HG03558 (cell line): ENCODE results near the gene ATP2A2.
"Not testable (repeated sequence)": the region's sequence is repeated elsewhere in the genome, so short reads cannot be mapped to it uniquely, and the experiment has no call there.

Experiments used
- ATAC-seq: cut with Tn5 transposase; IDR thresholded peaks from one replicate; pipeline ENCODE4 v1.9.1; 2021; ENCODE audit warnings: moderate number of reproducible peaks; ENCODE audit not compliant: unreplicated experiment; ENCODE audit errors: extremely low read depth

ATP2A2 gene

DNA sequence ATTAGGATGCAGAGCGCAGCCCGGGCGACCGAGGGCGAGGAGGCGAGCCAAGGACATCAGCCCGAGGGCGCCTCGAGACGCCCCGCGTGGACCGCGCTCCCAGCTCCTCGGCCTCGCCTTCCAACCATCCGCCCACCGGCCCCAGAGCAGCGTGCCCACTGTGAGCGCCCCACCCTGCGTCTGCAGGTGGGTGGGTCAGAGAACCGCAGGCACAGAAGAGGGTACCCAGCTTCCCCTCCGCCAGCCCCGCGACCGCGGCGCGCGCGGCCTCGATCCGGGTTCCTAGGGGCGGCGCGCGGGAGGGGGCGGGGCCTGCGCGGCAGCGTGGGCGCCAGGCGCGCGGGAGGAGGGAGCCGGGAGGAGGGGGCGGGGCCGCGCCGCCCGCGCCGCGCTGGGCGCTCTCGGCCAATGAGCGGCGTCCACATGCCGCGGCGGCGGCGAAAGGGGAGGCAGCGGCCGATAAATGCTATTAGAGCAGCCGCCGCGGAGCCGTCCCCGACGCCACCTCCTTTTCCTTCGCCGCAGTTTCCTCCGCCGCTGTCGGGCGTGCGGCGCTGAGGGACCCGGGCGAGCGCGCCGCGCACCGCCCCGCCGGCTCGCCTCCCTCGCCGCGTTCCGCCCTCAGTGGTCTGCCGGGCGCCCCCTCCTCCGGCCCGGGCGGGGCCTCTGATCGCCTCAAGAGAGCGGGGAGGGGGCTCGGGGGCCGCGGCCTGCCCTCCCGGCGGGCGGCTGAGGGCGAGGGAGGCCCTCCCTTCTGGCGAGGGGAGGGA lies at the start of gene ATP2A2:
ATP2A2 (plus strand) TSS at position 469 of the 770 bp plus-strand sequence. CDS start 543 bp downstream, outside the sequence.
- ATAC-seq = peak; percentile 61

DNA sequence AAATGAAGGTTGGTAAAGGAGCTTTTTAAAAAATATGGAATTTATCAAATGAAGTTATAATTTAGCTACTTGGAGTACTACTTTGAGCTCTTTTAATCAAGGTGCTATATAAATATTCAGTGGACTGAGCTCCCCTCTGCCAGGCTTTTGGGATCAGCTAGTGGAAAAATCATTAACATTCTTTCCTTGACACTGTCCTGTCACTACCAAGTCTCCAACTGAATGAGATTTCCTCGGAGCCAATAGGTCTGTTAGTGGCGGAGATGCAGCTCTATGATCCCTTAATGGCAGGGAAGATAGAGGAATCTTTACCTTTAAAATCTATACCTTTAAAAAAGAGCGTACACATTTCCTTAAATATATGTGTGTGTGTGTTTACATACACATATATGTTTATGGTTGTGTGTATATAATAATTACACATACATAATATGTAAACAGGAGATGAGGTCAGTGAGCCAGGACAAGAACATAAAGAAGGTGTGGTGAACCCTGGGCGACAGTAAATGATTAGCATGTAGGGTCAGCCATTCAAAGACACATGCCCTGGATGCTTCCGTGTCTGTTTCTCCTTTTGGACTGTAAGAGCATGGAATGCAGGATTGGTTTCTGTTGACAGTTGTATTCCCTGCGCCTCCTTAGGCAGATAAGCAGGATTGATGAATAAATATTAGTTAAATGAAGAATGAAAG lies 47.7 kb upstream of the ATP2A2 start:
- ATAC-seq = no peak

DNA sequence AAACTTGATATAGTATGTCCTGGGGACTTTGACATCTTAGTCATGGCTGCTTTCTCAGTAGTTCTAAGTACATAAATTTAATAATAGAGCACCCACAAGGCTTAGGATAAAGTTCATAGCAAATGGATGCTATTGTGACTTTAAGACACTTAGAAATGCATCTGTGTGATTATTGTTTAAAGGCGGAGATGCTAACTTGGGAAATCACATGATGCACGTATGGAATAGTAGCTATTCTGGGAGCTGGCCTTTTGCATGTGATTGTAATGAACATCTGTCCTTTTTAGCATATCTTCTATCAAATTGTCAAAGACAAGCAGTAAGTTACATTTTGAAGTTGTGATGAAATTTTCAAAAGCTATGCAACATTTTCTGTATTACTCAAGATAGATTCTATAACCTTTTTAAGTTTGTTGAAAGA lies 46.7 kb upstream of the ATP2A2 start:
- ATAC-seq = no peak

DNA sequence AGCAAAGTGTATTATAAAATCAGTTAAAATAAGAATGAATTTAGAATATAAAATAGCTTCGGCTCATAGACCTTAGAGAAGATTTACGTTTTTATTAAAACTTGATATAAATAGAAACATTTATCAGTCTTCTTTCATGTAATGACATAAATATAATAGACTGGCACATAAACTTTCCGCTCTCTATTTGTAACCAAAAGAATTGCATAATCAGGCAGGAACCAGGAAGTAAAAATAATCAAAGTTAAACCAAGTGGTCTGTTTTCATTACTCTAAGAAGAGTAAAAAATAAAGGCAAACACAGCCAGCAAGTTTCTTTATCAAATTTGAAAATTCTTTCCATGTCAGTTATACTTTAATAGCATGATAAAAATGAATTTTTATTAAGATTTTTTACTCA lies 46.3 kb upstream of the ATP2A2 start:
- no peak for ATAC-seq

DNA sequence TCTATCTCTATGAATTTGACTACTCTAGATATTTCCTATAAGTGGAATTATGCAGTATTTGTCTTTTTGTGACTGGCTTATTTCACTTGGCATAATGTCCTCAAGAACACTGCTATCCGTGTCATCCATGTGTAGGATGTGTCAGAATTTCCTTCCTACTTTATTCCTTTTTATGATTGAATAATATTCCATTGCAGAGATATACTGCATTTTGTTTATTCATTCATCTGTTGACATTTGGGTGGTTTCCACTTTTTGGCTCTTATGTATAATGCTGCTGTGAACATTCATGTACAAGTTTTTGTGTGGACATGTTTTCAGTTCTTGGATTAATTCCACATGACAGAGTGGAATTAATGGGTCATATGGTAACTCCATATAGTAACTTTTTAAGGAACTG lies 45.7 kb upstream of the ATP2A2 start:
- ATAC-seq = no peak

DNA sequence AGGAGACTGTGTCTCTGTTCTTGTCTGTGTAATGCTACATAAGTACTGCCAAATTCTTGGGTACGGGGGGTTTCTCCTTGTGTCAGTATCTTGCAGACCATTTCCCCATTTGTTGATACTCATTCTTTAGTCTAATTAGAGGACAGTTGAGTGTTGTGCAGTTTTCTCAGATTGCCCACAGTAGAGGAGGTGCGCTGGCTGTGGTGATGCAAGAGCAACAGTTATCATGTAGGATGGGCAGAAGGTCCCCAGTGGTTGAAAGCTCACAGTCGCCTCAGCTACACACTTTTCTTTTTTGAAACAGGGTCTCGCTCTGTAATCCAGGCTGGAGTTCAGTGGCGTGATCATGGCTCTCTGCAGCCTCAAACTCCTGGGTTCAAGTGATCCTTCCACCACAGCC lies 37.8 kb upstream of the ATP2A2 start:
- no peak for ATAC-seq

DNA sequence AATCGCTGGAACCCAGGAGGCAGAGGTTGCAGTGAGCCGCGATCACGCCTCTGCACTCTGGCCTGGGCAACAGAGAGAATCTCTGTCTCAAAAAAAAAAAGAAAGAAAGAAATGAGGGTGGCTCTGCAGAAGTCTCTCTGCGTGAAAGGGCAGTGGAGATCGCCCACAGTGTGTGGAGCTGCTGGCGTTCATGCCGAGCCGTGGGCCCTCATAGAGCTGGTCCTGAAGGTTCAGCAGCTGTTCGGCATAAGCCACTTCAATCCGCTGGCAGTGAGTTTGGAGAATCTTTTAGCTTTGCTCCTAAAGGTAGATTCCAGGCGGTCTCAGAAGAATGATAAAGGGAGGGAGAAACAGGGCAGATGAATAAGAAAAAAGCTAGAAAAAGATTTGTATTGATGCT lies 36.7 kb upstream of the ATP2A2 start:
- no peak for ATAC-seq

DNA sequence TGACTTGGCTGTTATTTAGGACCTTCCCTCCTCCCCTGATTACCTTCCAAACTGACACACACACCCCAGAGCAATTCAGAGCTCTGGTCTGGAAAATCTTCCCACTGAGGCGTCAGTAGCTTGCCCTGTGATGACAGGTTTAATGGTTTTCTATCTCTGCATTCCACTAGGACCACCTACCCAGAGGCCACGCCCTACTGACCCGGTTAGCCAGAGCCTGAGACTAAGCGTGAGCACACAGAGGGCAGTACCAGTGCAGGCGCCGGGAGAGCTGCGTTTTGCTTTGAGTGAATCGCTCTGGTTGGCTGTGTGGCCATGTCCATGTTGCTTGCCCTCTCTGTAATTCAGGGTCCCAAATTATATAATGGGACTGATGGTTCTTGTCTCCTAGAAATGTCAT lies 36.2 kb upstream of the ATP2A2 start:
- ATAC-seq = no peak

DNA sequence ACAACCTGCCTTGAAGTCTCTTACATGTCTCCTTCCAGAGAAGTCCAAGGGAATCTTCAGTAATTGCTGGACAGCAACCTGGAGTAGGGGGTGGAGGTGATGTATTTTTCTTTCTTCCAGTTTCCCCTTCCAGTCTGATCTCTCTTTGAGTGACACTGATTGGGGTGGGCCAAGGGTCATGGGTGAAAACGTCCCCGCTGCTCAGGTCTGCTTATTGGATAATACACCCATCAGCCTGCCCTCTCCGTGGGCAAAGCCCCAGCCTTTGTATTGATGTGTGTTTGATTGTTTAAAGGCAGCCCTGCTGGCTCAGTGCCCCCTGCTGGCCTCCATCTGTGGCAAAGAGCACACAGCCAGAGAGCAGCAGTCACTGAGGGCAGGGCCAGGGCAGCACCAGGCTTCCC lies 35.7 kb upstream of the ATP2A2 start:
- no peak for ATAC-seq

DNA sequence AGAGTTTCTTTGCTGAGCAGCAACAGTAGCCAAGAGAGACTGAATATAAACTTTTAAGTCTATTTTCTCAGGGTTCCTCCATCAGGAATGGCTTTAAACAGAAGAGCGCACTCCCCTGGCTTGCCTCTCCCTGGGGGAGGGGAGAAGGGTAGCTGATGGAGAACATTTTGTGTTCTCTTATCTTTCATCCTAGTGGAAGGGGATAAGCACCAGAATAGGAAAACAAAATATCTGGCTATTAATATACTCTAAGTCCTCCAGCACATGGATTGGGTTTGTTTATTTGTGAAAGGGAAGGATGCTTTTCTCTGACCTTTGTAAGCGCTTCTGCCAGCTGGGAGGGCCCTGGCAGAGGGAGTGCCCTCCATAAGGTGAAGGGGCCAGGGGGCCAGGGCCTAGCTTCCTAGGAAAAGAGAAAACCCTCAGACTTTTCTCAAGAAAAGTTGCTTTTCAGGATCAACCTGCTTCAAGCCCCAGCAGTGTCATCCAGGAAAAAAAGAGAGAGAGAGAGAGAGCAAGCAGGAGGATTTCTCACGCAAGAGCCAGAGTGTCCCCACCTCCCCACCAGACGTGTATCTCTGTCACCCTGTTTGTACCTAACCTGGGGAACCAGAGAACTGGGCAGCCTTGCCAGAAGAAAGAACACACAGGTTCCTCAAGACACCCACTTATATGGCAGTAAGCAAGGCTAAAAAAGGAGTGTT lies 34.3 kb upstream of the ATP2A2 start:
- no peak for ATAC-seq

DNA sequence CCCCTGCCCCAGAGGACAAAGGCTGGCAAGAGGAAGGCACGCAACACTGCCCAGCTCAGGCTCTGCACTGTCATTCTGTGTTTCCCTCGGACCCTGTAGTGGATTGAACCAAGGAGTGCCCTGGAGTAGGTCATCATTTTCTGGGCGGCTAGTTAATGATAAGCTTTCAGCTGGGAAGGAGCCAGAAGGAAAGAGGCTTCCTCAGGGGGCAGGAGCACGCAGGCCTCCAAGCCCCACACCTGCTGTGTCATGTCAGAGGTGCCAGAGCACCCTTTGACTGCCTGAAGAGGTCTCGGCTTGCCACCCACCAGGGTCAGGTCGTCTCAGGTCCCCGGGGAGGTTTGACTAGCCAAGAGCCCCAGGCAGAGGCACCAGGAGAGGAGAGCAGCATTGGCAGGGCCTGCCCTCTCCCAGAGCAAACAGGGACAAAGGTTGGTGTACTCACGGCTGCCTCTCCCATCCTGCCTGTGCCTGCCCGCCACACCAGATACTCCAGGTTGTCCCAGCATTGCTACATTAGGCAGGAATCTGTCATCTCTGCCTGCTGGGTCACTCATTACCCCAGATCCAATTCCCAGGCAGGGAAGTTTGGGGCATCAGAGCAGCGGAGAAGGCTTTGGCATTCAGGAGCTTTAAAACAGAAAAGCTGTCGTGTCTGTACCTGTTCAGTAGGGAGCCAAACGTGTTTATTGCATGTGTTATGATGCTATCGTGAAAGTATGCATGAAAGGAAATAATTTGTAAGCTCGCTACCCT lies 33.5 kb upstream of the ATP2A2 start:
- ATAC-seq = no peak

DNA sequence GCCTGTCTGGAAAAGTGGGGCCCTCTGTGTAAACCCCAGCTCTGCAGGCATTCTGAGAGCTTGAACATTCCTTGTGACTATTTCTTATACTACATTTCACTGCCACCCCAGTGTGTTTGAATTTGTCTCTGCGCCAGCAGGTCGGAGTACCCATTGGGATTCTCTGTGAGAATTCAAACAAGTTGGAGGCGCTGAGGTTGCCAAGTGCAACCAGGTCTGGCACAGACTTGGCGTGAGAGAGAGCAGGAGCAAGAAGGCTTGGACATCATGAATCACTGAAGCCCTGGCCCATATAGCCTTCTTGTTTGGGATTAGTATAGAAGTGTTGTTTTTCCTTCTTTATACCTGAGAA lies 33.0 kb upstream of the ATP2A2 start:
- no peak for ATAC-seq

DNA sequence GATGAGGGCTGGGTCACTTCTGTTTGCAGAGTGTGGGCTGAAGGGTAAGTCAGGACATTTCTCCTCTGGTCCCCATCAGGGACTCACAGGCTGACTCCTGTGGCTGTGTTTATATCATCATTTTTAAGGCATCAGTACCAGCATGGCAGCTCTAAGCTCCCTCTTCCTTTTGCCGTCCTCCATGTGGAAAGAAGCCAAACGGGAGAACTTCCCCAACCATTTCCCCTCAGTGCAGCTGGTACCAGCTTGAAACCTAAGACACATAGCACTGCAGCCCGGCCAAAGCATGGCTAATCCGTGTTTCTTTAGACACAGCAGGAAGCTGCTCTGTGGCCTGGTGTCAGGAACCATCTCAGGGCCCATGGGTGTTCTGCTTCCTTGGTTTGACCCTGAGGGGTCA lies 31.9 kb upstream of the ATP2A2 start:
- ATAC-seq = no peak

DNA sequence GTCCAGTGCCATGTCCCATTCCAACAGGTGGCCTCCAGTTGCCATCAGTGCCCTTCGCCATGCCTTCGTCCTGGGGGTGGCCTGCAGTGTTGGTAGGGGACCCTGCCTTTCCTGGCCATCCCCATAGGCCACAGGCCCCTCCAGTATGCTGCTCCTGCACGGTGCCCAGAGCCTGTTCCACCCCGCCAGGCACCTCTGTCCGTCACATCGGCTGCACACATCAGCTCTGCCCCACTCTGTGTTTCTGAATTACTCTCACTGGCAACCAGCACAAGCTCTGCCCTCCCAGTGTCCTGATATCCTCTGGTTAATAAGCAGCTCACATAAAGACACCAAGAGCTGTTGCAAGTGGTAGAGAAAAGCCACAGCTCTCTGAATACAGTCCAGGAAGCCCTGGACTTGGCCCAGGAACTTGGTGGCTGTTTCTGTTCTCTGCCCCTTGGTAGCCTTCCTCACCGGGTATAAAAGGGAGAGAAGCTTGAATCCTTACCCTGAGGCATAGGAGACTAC lies 31.3 kb upstream of the ATP2A2 start:
- no peak for ATAC-seq

DNA sequence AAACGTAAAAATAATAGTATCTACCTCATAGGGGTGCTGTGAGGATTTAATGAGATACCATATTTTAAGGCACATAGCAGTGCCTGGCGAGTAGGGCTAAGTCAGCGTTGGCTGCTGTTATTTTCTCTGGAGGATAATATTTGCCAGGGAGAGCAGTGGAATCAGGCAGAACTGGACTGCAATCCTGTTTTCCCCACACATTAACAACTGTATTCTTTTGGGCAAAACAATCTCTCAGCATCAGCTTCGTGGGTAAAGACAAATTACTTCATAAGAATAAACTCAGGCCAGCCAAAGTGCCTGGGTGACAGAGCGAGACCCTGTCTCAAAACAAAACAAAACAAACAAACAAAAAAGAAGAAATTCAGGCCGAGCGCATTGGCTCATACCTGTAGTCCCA lies 29.7 kb upstream of the ATP2A2 start:
- no peak for ATAC-seq

DNA sequence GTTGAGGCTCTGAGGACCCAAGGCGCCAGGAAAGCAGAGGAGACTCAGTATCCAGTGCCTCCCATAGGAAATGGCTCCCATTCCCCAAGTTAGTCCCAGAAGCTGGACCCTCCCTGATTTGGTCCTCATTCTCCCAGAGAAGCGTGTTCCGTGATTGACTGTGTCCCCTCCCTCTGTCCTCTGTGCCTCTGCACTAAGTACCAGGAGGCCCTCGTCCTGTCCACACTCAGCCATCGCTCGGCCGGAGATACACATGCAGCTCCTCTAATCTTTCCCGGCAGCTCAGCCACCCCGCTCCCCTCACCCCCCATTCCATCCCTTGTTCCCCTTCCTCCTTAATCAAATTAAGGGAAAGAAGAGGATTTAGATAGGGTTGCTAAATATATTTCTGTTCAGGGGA lies 28.3 kb upstream of the ATP2A2 start:
- ATAC-seq = no peak

DNA sequence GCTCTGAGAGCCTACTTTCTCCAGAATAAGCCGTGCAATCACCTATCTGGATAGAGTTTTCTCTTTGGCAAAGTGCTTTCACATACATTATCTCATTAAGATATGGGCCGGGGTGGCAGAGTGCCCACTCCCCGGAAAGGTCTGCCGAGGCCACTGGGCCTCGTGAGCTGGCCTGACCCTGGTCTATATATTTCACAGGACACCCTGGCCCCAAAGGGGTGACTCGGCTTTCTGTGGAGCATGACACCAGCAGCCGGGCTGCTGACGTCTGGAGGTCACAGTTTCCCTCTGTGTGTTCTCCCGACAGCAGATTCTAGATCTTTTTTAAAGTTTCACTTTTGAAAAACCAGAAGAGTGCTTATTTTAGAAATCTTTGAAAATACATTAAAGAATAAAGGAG lies 27.9 kb upstream of the ATP2A2 start:
- no peak for ATAC-seq

DNA sequence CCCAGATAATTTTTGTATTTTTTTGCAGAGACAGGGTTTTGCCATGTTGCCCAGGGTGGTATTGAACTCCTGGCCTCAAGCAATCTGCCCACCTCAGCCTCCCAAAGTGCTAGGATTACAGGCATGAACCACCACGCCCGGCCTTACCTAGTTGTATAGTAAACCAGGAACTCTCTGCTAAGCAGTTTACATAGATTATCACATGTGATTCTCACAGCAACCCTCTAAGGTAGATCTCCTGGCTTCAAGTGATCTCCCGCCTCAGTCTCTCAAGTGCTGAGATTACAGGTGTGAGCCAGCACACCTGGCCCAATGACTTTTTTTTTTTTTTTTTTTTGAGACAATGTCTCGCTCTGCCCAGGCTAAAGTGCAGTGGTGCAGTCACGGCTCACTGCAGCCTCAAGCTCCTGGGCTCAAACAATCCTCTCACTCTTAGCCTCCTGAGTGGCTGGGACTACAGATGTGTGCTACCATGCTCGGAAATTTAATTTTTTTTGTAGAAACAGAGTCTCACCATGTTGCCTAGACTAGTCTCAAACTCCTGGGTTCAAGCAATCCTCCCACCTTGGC lies 26.0 kb upstream of the ATP2A2 start:
- no peak for ATAC-seq

DNA sequence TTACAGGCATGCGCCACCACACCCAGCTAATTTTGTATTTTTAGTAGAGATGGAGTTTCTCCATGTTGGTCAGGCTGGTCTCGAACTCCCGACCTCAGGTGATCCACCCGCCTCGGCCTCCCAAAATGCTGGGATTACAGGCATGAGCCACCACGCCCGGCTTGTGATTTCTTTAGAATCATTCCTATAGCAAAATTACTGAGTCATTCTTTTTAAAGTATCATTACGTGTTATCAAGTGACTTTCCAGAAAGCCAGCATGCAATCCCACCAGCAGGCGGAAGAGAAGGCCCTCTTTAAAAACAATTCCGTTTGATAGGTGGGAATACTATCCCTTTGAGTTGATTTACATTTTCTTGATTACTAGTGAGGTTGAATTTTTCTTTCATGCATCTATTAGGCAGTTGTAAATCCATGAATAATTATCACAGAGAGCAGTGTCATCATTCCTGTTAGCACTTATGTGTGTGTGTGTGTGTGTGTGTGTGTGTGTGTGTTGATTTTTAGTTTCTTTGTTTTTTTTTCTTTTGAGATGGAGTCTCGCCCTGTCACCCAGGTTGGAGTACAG lies 25.1 kb upstream of the ATP2A2 start:
- ATAC-seq = not testable (repeated sequence)
